NCI-H1436 treated with DMSO at 0.1 percent for 48 hours (cell line): ENCODE results near the gene TMEM138.

Experiments used
- DNase-seq: peaks from one replicate; lab custom pipeline; 2025; lab: John Stamatoyannopoulos, UW

The TMEM138 gene

GRCh38 chr11:61361741-61362541 lies at the start of gene TMEM138, which contains the start of gene CYB561A3:
TMEM138 (plus strand) TSS chr11:61362374; CDS start chr11:61364391, 2,017 bp downstream.
CYB561A3 (minus strand) TSS chr11:61361882; CDS start chr11:61356713, 5,169 bp downstream.
- DNase-seq, result peak; percentile 74

GRCh38 chr11:61315260-61315659 lies 46.9 kb upstream of the TMEM138 start:
- DNase-seq, result no peak

GRCh38 chr11:61325649-61326414 lies 36.3 kb upstream of the TMEM138 start:
- DNase-seq, result no peak

GRCh38 chr11:61327669-61328071 lies 34.5 kb upstream of the TMEM138 start:
- DNase-seq, result no peak

GRCh38 chr11:61328351-61328750 lies 33.8 kb upstream of the TMEM138 start:
- no peak for DNase-seq

DNA sequence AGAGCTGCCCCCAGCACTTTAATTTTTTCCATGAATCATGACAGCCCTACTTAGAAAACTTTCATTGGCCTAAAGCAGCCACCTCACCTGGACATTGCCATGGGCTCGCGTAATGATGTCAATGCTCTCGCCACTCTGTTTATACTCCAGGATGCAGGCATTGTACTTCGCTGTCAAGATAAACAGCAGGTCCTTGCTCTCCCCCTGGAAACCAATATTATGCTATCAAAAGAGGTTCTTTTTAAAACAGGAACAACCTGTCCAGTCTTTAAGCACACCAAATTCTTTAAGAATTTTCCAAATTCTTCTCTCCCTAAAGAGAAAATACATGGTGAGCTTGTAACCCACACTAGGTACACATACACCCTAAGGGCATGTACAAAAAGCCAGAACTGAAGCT lies 32.3 kb upstream of the TMEM138 start:
- no peak for DNase-seq

GRCh38 chr11:61331651-61332050 lies 30.5 kb upstream of the TMEM138 start:
- no peak for DNase-seq

DNA sequence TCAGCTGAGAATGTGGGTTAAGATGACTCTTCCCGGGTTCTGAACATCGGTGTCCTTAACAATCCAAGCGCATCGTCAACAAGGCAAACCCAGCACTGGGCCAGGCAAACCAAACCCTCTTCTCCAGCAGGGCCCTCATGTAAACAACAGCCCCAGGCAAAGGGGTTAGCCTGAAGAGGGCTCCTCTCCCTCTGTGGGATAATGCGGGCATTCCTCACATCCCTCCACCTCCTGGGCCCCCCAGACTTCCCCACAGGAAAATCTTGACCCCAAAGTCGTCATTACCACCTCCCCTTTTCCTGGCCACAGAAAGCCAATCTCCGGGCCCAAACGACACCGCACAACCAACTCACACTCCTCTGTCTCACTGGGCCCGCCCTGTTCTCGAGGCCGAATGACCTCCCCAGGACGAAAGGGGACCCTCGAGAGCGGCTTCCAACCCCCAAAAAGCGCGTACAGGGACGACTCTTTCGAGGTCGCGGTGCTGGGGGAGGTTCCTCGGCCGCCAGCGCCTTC lies 29.8 kb upstream of the TMEM138 start:
- DNase-seq, result no peak

- DNase-seq, result peak; percentile 40
Observed at GRCh38 chr11:61332797-61333549, 29.2 kb upstream of the TMEM138 start, which contains the start of the genes DDB1 and TKFC. DDB1 (minus strand) TSS chr11:61333105; CDS start chr11:61332968, 137 bp downstream. TKFC (plus strand) TSS chr11:61333228; CDS start chr11:61334729, 1,501 bp downstream.

DNA sequence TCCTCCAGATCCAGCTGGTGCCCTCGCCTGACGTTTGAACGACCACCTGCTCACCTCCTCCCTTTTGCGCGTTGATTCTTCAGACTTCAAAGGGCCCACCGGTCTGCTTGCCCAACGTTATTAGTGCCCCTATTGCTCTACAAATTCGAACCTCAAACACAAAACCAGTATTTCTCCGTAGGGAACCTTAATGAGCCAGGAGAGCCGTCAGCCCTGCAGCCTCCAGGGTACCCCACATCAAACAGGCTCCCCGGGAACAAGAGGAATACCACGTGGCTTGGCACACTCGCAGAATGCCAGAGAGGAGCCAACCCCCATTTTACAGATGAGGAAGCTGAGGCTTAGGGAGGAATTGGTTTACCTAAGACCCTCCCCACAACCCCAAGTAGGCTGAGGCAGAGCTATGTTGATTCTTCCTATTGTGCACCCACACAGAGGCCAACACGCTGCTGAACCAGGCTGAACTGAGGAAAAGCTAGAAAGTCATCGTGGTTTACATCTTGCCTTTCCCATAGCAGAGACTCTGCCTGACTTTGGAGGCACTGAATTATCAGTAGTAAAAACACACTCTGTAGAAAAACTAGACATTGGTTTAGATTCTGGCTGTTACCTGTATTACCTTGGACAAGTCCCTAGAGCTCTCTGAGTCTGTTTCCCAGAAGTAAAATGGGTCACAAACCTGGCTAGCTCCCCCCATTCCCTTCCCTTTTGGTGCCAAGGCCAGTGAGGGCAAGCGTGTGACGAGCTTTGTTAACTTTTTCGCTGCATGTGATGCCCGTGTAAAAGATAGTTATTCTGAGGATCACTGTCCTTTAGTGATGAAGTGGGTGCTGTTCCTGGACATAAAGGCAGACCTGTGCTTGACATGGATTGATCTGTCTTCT lies 28.4 kb upstream of the TMEM138 start:
- DNase-seq, result no peak

GRCh38 chr11:61334434-61335354 lies 27.5 kb upstream of the TMEM138 start:
- no peak for DNase-seq

DNA sequence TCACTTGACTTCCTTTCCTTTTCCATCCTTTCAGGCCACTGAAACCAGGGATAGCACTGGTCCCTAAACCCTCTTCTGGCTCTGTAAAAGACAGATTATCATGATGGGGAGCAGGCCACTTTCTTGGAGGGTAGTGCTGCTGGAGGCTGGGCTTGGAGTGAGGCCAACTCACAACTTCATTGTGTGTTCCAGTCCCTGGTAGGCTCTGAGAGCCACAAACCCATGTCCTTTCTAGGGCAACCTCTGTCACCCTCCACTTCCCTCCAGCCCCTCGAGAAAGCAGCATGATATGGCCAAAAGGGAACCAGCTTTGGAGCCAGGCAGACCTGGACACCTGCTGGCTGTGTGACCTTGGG lies 26.8 kb upstream of the TMEM138 start:
- no peak for DNase-seq

DNA sequence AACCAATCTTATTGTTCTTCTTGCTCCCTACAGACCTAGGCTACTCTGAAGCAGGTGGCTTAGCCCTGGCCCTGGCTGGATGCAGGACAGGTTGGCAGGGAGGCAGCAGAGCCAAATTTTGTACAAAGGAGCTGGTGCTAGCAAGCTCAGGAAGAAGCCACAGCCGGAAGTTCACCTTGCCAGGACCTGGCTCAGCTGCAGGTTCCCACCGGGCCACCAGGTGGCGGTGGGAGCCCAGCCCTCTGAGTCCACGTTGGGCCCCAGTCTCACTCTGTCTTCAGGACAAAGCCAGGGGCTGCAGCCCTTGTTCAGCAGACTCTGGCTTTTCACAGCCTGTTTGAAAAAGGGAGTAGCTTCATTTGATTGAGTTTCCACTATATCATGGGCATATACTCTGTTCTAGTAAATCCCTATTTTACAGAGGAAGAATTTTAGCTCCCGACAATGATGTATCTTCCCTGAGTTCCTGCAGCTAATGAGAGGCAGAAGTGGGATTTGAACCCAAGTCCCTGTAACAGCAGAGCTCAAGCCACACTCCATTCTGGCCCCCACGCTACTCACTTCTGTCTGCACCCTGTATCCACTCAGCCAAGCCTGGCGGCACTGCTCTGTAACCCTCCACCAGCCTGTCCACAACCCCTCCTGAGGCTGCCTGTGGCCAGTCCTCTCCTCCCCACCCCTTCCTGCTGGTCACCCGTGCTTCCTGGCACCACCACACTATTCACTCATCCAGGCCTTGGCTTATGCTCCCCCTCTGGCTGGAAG lies 25.8 kb upstream of the TMEM138 start:
- DNase-seq, result peak; percentile 12

- no peak for DNase-seq
Observed at GRCh38 chr11:61337706-61338470, 24.3 kb upstream of the TMEM138 start.

- no peak for DNase-seq
Observed at GRCh38 chr11:61338783-61339489, 23.2 kb upstream of the TMEM138 start.

- DNase-seq, result no peak
Observed at GRCh38 chr11:61339490-61339878, 22.7 kb upstream of the TMEM138 start.

- DNase-seq, result no peak
Observed at GRCh38 chr11:61340979-61341378, 21.2 kb upstream of the TMEM138 start.

- no peak for DNase-seq
Observed at GRCh38 chr11:61341706-61342105, 20.5 kb upstream of the TMEM138 start.
